Stimulated activated CD4-positive, alpha-beta T cell treated with anti-CD3 and anti-CD28 coated beads, Interleukin-1b, Interleukin-23, amount 100 ng/mL, for 4 hours (primary cell): Measurements from ENCODE around the gene LHX2.

Source experiments
- DNase-seq, 2 donors: peaks; one replicate each; pipeline ENCODE4 v3.0.0-alpha.2; 2020; ENCODE audit warnings: low read depth in 2 of 2

Gene LHX2

GRCh38 chr9:124032247-124032646 lies 20.7 kb downstream of the LHX2 start:
- no peak for DNase-seq

DNA sequence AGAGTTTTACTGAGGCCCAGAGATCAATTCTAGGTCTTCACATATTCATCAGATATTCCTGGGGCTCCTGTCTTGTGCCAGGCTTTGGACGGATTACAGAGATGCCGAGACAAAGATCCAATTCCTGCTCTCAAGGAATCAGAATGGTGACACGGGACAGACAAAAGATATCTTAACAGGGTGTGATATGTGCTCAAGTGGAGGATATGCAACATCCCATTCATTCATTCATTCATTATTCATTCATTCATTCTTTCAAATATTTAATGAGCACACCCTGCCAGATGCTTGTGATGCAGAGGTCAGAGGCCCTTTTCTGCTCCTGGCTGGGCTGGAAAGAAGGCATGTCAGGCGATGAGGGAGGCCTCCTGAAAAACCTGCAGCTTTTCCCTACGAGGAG lies 21.8 kb downstream of the LHX2 start:
- DNase-seq = no peak

DNA sequence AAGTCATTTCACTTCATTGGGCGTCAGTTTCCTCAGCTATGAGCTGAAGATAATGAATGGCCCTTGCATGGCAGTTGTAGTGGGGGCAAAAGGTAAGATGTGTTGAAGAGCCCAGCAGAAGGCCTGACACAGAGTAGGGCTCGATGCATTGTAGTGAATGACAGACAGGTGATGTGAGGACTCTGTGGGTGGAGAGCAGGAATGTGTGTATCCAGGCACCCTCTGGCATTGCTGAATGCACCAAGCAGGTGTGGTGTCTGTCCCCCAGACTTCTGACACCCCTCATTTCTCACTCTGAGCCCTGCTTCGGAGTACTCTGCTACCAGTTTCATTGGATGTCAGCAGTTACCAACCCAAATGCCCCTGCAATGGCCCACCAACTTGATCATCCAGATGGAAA lies 22.4 kb downstream of the LHX2 start:
- no peak for DNase-seq

DNA sequence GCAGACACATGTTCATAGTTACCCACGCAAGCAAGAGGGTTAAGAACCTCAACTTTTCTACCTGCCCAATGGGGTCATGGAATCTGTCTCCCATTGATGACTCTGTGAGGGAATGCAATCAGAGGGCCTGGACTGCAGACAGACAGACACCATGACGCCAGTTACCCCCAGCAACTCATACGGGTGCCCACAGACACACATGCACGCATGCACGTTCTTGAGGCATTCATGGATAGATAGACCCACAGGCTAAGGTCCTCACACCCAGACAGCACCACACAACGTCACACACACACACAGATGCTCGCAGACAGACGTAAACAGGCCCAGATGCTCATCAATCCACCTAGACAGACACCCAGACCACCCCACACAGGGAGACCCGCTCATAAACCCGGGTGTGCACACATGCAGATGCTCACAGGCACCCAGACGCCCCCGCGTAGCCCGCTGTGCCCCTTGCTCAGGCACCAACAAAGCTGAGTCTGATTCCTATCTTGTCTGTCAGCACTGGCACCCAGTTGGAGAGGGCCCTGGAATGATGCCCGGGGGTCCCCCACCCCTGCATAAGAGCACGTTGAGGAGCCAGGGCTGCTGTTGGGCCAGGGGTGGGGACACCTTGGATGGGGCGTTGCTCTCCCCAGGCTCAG lies 23.6 kb downstream of the LHX2 start:
- no peak for DNase-seq

DNA sequence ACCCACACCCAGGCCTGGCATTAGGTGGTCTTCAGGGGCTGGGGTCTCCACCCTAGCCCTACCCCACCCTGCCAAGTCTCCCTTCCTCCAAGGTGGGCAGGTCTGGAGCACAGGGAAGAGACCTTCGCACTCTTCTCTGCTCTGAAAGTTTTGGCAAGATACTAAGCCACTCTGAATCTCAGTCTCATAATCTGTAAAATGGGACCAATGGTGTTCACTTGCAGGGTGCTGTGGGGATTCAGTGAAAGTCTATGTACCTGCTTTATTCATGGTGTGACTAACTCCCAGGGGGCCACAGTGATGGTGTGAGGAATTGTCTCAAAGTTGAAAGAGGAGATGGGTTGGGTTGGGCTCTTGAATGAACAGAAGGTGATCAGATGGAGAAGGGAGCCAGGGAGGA lies 25.0 kb downstream of the LHX2 start:
- no peak for DNase-seq

DNA sequence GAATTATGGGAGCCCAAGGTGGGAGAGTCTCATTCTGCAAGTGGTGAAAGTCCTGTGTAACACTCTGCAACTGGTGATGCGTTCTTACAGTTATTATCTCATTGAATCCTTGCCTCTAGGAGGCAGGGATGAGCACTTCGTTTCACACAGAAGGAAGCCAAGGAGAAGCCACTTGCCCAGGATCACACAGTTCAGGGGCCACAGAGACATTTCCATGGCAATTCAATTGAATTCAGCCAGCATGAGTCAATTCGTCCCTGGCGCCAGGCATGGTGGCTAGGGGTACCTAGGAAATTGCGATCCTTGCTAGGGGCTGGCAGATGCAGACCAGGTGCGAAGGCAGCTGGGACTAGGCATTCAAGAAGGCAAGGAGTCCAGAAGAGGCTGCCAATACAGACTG lies 26.2 kb downstream of the LHX2 start:
- DNase-seq = no peak

DNA sequence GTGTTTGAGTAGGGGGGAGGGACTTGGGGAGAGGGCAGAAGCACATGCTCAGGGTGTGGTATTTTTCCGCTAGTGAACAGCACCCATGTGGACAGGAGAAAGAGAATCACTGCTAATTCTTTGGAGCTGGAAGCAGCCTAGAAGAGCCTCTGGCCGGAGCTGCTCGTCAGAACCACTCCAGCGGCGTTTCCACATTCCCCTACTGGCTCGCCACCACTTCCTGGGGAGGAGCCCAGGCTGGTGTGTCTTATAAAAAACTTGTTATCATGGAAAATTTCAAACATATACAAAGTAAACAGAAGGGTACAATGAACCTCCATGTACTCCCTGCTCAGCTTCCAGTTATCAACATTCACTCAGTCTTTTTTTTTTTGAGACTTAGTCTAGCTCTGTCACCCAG lies 26.7 kb downstream of the LHX2 start:
- DNase-seq = no peak

DNA sequence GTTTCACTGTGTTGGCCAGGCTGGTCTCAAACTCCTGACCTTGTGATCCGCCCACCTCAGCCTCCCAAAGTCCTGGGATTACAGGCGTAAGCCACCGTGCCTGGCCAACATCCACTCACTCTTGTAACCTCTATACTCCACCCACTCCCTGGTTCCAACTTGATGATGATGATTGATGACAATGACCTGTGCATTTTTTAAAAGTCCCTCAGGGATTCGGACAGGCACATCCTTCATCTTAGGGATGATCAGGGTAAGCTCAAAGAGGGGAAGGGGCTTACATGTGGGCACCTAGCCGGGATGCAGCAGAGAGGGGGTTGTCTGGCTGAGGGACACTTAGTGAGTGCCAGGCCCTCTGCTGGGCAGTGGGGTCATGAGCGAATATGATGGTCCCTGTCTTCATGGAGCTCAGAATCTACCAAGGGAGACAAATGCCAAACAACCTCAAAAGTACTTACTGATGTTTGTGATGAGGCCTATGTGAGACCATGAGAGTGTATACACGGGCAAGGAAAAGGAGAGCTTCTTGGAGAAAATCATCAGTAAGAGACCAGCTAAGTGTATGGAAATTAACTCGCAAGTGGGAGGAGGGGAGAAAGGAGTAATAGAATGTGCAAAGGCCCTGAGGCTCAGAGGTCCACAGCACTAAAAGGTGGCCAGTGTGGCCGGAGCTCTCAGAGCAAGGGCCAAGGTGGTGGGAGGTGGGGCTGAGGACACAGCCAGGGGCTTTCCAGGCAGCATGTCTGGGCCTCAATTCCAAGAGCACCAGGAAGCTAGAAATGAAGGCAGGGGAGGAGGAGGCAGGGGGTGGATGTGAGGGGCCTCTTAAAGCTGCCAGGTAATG lies 27.4 kb downstream of the LHX2 start:
- no peak for DNase-seq

- no peak for DNase-seq
These were observed 28.8 kb downstream of the LHX2 start for GRCh38 chr9:124040186-124040931.

GRCh38 chr9:124040935-124041816 lies 29.6 kb downstream of the LHX2 start:
- peak in 1 of 2 donors; percentile 36 for DNase-seq

GRCh38 chr9:124041817-124042116 lies 30.2 kb downstream of the LHX2 start:
- no peak for DNase-seq

DNA sequence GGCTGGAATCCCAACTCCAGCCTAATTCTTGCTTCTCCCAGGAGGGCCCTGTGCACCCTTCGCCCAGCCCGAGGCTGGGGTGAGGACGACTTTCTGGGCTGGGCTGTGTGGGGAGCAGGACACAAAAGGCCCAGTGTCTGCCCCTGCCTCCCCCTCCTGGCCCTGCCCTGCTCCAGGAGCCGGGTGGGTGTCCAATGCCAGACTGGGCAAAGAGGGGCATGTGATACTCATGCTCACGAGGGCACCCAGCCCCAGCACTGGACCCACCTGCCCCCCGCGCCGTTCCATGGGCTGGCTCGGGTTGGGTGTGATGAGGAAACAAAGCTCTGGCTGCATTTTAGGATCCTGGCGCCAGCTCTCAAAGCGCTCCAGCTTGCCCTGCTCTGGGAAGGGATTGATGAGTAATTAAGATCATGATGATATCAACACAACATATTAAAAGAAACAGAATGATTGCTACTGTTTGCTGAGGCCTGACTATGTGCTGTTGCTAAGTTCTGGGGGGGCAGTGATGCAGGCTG lies 30.7 kb downstream of the LHX2 start:
- DNase-seq = no peak

- DNase-seq = no peak
These were observed 32.9 kb downstream of the LHX2 start for GRCh38 chr9:124044448-124044847.

GRCh38 chr9:124045076-124045829 lies 33.7 kb downstream of the LHX2 start:
- no peak for DNase-seq

DNA sequence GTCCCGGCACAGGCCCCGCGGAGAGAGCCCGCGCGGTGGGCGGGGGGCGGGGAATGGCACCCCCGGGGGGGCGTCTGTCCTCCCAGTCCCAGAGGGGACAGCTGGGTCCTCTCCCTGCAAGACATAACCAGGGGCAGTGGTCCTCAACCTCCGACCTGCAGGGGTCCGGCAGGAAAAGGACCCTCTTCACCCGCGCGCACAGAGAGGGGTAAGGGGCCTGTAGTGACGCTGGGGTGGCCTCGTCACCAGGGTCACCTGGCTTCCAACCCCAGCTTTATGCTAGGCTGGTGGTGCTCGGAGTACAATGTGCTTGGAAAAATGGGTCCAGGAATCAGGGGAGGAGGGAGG lies 34.2 kb downstream of the LHX2 start:
- DNase-seq = no peak

- DNase-seq = no peak
These were observed 34.6 kb downstream of the LHX2 start for GRCh38 chr9:124046189-124046588.

- DNase-seq = no peak
These were observed 35.7 kb downstream of the LHX2 start for GRCh38 chr9:124047251-124047672.

DNA sequence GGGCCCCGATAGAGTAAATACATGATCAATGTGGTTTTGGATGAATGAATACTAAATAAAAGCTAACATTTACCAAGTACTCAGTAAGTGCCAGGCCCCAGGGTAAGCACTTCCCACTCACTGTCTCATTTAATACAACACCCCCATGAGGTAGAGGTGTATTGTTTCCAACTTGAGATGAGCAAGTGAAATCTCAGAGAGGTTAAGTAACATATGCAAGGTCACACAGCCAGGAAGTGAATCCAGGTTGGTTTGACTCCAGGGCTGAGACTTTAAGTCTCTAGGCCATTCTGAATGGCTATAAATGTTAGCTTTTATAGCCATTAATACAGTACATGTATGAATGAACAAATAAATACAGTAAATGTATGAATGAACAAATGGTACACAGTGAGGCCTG lies 39.4 kb downstream of the LHX2 start:
- DNase-seq = no peak

- DNase-seq = no peak
These were observed 40.8 kb downstream of the LHX2 start for GRCh38 chr9:124052401-124052800.

DNA sequence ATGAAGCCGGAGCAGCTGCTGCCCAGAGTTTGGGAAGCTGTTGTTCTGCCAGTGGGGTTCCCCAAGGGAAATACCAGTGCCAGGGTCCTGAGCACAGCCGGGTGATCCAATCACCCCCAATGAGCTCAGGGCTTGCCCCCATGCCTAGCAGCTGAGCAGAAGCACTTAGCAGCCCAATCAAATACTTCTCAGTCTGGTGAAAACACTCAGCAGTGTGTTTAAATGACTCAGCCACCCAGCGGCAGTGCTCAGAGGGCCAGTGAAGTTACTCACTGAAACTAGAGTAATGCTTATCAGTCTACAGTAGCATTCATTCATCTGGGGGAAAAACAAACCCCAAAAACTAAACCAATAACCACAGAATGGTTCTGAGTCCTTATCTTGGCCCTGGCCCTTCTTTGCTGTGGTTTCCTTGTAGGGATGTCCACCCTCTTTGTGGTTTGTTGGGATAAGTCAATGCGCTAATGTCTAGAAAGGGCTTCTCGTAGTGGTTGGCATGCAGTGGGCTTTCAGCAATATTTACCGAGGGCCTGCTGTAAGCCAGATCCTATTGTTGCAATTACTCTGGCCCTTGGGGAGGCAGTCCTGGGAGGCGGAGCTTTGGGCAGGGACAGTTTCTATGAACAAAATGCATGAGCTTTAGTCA lies 43.1 kb downstream of the LHX2 start:
- no peak for DNase-seq
